ENCODE measurements around the gene NLRP7.
"Not testable (repeated sequence)": the region's sequence is repeated elsewhere in the genome, so short reads cannot be mapped to it uniquely, and the experiment has no call there.

The NLRP7 gene

DNA sequence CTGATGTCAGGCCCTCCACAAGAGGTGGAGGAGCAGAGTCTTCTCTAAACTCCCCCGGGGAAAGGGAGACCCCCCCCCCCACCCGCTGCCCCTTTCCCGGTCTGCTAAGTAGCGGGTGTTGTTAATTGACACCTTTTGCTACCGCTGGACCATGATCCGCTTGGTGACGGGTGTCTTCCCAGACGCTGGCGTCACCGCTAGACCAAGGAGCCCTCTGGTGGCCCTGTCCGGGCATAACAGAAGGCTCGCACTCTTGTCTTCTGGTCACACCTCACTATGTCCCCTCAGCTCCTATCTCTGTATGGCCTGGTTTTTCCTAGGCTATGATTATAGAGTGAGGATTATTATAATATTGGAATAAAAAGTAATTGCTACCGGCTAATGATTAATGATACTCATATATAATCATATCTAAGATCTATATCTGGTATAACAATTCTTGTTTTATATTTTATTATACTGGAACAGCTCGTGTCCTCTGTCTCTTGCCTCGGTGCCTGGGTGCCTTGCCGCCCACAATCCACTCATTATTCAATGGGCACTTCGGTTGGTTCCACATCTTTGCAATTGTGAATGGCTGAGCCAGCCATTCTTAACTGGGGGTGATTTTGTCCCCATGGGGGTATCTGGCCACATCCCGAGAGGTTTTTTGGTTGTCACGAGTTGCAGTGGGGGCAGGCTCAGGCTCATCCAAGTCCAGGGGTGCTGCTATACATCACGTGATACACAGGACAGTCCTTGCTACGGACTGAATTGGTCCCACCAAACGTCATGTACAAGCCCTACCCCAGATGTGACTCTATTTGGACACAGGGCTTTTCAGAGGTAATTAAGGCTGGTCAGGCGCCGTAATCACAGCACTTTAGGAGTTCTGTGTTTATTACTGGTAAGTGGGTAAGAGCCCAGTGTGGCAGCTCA lies 27.4 kb downstream of the NLRP7 start:
- not testable (repeated sequence) for H3K9me3 ChIP-seq (ENCODE audit: control insufficient read depth, insufficient read depth, low read length); H3K4me3 ChIP-seq (ENCODE audit: low read depth, low read length); H3K36me3 ChIP-seq (ENCODE audit: control insufficient read depth, insufficient read depth, low read length); H3K27me3 ChIP-seq (ENCODE audit: control insufficient read depth, insufficient read depth, low read length); H3K27ac ChIP-seq (ENCODE audit: low read depth, low read length); H3K9ac ChIP-seq (ENCODE audit: low read depth, low read length); H3K4me1 ChIP-seq (ENCODE audit: control insufficient read depth, insufficient read depth, low read length)

GRCh38 chr19:54918499-54918898 lies 28.8 kb downstream of the NLRP7 start:
- H3K4me1 ChIP-seq (ENCODE audit: control insufficient read depth, insufficient read depth, low read length), result no peaks in the 10 kb centered on the region
- H3K9me3 ChIP-seq (ENCODE audit: control insufficient read depth, insufficient read depth, low read length), result no peaks in the 10 kb centered on the region
- no peak overlapping the region for H3K9ac ChIP-seq (ENCODE audit: low read depth, low read length)
- no peaks in the 10 kb centered on the region for H3K36me3 ChIP-seq (ENCODE audit: control insufficient read depth, insufficient read depth, low read length)
- H3K4me3 ChIP-seq (ENCODE audit: low read depth, low read length), result no peak overlapping the region
- H3K27me3 ChIP-seq (ENCODE audit: control insufficient read depth, insufficient read depth, low read length), result no peaks in the 10 kb centered on the region
- no peak overlapping the region for H3K27ac ChIP-seq (ENCODE audit: low read depth, low read length)

DNA sequence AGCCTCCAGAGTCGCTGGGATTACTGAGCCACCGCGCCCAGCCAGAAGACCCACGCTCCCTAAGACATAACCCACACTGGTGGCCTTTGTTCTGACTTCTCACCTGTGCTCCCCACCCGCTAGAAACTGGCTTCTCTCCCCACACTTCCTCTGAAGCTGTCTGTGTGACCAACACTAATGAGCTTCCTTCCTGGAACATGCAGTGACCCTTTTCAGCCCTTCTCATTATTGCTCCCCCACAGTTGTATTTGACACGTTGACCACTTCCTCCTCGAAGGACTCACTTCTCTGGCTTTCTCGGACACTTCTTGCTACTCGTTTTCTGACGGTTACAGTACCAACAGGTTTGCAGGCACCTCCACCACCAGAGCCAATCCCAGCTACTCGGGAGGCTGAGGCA lies 30.5 kb downstream of the NLRP7 start:
- H3K9me3 ChIP-seq (ENCODE audit: control insufficient read depth, insufficient read depth, low read length), result no peaks in the 10 kb centered on the region
- H3K4me1 ChIP-seq (ENCODE audit: control insufficient read depth, insufficient read depth, low read length), result no peaks in the 10 kb centered on the region
- no peak overlapping the region for H3K9ac ChIP-seq (ENCODE audit: low read depth, low read length)
- no peaks in the 10 kb centered on the region for H3K27me3 ChIP-seq (ENCODE audit: control insufficient read depth, insufficient read depth, low read length)
- H3K36me3 ChIP-seq (ENCODE audit: control insufficient read depth, insufficient read depth, low read length), result no peaks in the 10 kb centered on the region
- no peak overlapping the region for H3K27ac ChIP-seq (ENCODE audit: low read depth, low read length)
- no peak overlapping the region for H3K4me3 ChIP-seq (ENCODE audit: low read depth, low read length)

- not testable (repeated sequence) for H3K4me3 ChIP-seq (ENCODE audit: low read depth, low read length); H3K27ac ChIP-seq (ENCODE audit: low read depth, low read length); H3K27me3 ChIP-seq (ENCODE audit: control insufficient read depth, insufficient read depth, low read length); H3K9ac ChIP-seq (ENCODE audit: low read depth, low read length); H3K9me3 ChIP-seq (ENCODE audit: control insufficient read depth, insufficient read depth, low read length); H3K36me3 ChIP-seq (ENCODE audit: control insufficient read depth, insufficient read depth, low read length); H3K4me1 ChIP-seq (ENCODE audit: control insufficient read depth, insufficient read depth, low read length)
These were observed 39.4 kb downstream of the NLRP7 start for GRCh38 chr19:54907899-54908298.

- peaks cover 9% of the 10 kb centered on the region; the same call in 1 of the 2 replicates for H3K4me1 ChIP-seq (ENCODE audit: control insufficient read depth, insufficient read depth, low read length)
- H3K9ac ChIP-seq (ENCODE audit: low read depth, low read length), result no peak overlapping the region
- H3K27me3 ChIP-seq (ENCODE audit: control insufficient read depth, insufficient read depth, low read length), result no peaks in the 10 kb centered on the region
- no peak overlapping the region for H3K27ac ChIP-seq (ENCODE audit: low read depth, low read length)
- H3K36me3 ChIP-seq (ENCODE audit: control insufficient read depth, insufficient read depth, low read length), result no peaks in the 10 kb centered on the region
- no peaks in the 10 kb centered on the region for H3K9me3 ChIP-seq (ENCODE audit: control insufficient read depth, insufficient read depth, low read length)
- H3K4me3 ChIP-seq (ENCODE audit: low read depth, low read length), result no peak overlapping the region
These were observed 40.5 kb downstream of the NLRP7 start for GRCh38 chr19:54906819-54907218.

- Histone ChIP-seq H3K9ac (ENCODE audit: low read depth, low read length) (no peak within 1 kb of the TSS), H3K27me3 (ENCODE audit: control insufficient read depth, insufficient read depth, low read length) (no peaks in the 10 kb centered on the region), H3K4me1 (ENCODE audit: control insufficient read depth, insufficient read depth, low read length) (peaks cover 9% of the 10 kb centered on the region; the same call in 1 of the 2 replicates), H3K36me3 (ENCODE audit: control insufficient read depth, insufficient read depth, low read length) (no peaks in the 10 kb centered on the region), H3K27ac (ENCODE audit: low read depth, low read length) (no peak within 1 kb of the TSS), H3K4me3 (ENCODE audit: low read depth, low read length) (no peak within 1 kb of the TSS), H3K9me3 (ENCODE audit: control insufficient read depth, insufficient read depth, low read length) (no peaks in the 10 kb centered on the region)
These were observed 41.4 kb downstream of the NLRP7 start, which contains the start of gene NCR1 for GRCh38 chr19:54905803-54906511. Gene NCR1, plus strand, starts transcription at chr19:54906148. Its CDS starts 40 bp downstream, at chr19:54906188.

GRCh38 chr19:54905421-54905802 lies 41.9 kb downstream of the NLRP7 start:
- Histone ChIP-seq H3K4me3 (ENCODE audit: low read depth, low read length) (no peak overlapping the region), H3K4me1 (ENCODE audit: control insufficient read depth, insufficient read depth, low read length) (peaks cover 9% of the 10 kb centered on the region; the same call in 1 of the 2 replicates), H3K36me3 (ENCODE audit: control insufficient read depth, insufficient read depth, low read length) (no peaks in the 10 kb centered on the region), H3K9ac (ENCODE audit: low read depth, low read length) (no peak overlapping the region), H3K27ac (ENCODE audit: low read depth, low read length) (no peak overlapping the region), H3K9me3 (ENCODE audit: control insufficient read depth, insufficient read depth, low read length) (no peaks in the 10 kb centered on the region), H3K27me3 (ENCODE audit: control insufficient read depth, insufficient read depth, low read length) (no peaks in the 10 kb centered on the region)

- not testable (repeated sequence) for H3K27ac ChIP-seq (ENCODE audit: low read depth, low read length); H3K9ac ChIP-seq (ENCODE audit: low read depth, low read length); H3K4me1 ChIP-seq (ENCODE audit: control insufficient read depth, insufficient read depth, low read length); H3K36me3 ChIP-seq (ENCODE audit: control insufficient read depth, insufficient read depth, low read length); H3K4me3 ChIP-seq (ENCODE audit: low read depth, low read length); H3K27me3 ChIP-seq (ENCODE audit: control insufficient read depth, insufficient read depth, low read length); H3K9me3 ChIP-seq (ENCODE audit: control insufficient read depth, insufficient read depth, low read length)
These were observed 43.1 kb downstream of the NLRP7 start for GRCh38 chr19:54904261-54904660.

- Histone ChIP-seq H3K36me3 (ENCODE audit: control insufficient read depth, insufficient read depth, low read length) (no peaks in the 10 kb centered on the region), H3K4me1 (ENCODE audit: control insufficient read depth, insufficient read depth, low read length) (peaks cover 9% of the 10 kb centered on the region; the same call in 1 of the 2 replicates), H3K9ac (ENCODE audit: low read depth, low read length) (no peak overlapping the region), H3K9me3 (ENCODE audit: control insufficient read depth, insufficient read depth, low read length) (no peaks in the 10 kb centered on the region), H3K27ac (ENCODE audit: low read depth, low read length) (no peak overlapping the region), H3K4me3 (ENCODE audit: low read depth, low read length) (no peak overlapping the region), H3K27me3 (ENCODE audit: control insufficient read depth, insufficient read depth, low read length) (no peaks in the 10 kb centered on the region)
These were observed 44.0 kb downstream of the NLRP7 start for GRCh38 chr19:54903303-54903702.

GRCh38 chr19:54902061-54902460 lies 45.3 kb downstream of the NLRP7 start:
- peaks cover 9% of the 10 kb centered on the region; the same call in 1 of the 2 replicates for H3K4me1 ChIP-seq (ENCODE audit: control insufficient read depth, insufficient read depth, low read length)
- no peak overlapping the region for H3K27ac ChIP-seq (ENCODE audit: low read depth, low read length)
- H3K36me3 ChIP-seq (ENCODE audit: control insufficient read depth, insufficient read depth, low read length), result no peaks in the 10 kb centered on the region
- no peaks in the 10 kb centered on the region for H3K27me3 ChIP-seq (ENCODE audit: control insufficient read depth, insufficient read depth, low read length)
- H3K9me3 ChIP-seq (ENCODE audit: control insufficient read depth, insufficient read depth, low read length), result no peaks in the 10 kb centered on the region
- H3K9ac ChIP-seq (ENCODE audit: low read depth, low read length), result no peak overlapping the region
- H3K4me3 ChIP-seq (ENCODE audit: low read depth, low read length), result no peak overlapping the region

DNA sequence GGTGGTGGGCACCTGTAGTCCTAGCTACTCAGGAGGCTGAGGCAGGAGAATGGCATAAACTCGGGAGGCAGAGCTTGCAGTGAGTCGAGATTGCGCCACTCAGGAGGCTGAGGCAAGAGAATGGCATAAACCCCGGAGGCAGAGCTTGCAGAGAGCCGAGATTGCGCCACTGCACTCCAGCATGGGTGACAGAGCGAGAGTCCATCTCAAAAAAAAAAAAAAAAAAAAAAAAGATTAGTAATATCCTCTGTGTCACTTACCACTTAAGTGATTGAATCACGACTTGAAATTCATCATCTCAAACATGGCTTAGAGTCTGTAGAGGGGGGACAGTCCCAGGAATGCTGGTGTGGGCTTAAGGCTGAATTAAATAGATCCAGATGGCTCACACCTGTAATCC lies 46.2 kb downstream of the NLRP7 start:
- H3K9me3 ChIP-seq (ENCODE audit: control insufficient read depth, insufficient read depth, low read length); H3K36me3 ChIP-seq (ENCODE audit: control insufficient read depth, insufficient read depth, low read length); H3K9ac ChIP-seq (ENCODE audit: low read depth, low read length); H3K4me3 ChIP-seq (ENCODE audit: low read depth, low read length); H3K27ac ChIP-seq (ENCODE audit: low read depth, low read length); H3K4me1 ChIP-seq (ENCODE audit: control insufficient read depth, insufficient read depth, low read length); H3K27me3 ChIP-seq (ENCODE audit: control insufficient read depth, insufficient read depth, low read length): not testable (repeated sequence)

All from HUES48 (cell line).